ENCODE data around the gene CNN2. TPM values are rescaled to one million over a fixed set of nuclear protein-coding genes. Genes with fewer than 3 reads are reported as not detected.

CNN2 gene
- total RNA-seq, 4 donors from 2014 or later = 79.0 to 125 (median 105) TPM

DNA sequence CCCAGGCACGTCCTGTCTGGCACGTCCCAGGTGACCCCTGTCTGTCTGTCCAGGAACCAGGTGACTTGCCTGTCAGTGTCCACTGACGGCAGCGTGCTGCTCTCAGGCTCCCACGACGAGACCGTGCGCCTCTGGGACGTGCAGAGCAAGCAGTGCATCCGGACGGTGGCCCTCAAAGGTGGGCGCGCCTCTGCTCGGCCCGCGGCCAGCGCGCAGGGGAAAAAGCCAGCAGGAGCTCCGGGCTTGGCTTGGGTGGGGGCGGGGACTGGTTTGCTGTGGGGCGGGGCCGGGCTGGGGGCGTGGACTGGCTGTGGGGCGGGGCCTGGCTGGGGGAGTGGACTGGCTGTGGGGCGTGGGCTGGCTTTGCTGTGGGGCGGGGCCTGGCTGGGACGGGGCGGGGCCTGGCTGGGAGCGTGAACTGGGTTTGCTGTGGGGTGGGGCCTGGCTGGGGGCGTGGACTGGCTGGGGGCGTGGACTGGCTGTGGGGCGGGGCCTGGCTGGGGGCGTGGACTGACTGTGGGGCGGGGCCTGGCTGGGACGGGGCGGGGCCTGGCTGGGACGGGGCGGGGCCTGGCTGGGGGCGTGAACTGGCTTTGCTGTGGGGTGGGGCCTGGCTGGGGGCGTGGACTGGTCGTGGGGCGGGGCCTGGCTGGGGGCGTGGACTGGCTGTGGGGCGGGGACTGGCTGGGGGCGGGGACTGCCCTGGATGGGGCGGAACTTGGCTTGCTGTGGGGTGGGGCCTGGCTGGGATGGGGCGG, 35.1 kb upstream of the CNN2 start:
- no peak for DNase-seq
- intact Hi-C loops (cut with DNase I) = no loop called here
- TF ChIP-seq POLR2A (IDR thresholded peaks at IDR 0.05) = no peak
- TF ChIP-seq, protein P1, sequence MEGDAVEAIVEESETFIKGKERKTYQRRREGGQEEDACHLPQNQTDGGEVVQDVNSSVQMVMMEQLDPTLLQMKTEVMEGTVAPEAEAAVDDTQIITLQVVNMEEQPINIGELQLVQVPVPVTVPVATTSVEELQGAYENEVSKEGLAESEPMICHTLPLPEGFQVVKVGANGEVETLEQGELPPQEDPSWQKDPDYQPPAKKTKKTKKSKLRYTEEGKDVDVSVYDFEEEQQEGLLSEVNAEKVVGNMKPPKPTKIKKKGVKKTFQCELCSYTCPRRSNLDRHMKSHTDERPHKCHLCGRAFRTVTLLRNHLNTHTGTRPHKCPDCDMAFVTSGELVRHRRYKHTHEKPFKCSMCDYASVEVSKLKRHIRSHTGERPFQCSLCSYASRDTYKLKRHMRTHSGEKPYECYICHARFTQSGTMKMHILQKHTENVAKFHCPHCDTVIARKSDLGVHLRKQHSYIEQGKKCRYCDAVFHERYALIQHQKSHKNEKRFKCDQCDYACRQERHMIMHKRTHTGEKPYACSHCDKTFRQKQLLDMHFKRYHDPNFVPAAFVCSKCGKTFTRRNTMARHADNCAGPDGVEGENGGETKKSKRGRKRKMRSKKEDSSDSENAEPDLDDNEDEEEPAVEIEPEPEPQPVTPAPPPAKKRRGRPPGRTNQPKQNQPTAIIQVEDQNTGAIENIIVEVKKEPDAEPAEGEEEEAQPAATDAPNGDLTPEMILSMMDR (IDR thresholded peaks at IDR 0.05) = no peak
- H3K9me3 ChIP-seq = no peaks in the 10 kb centered on the region
- peaks cover 8 to 16% (median 9%) of the 10 kb centered on the region in 3 donors for H3K4me1 ChIP-seq
- peaks cover 0 to 27% (median 2%) of the 10 kb centered on the region in 4 donors for H3K27me3 ChIP-seq
- peaks cover 6 to 77% (median 14%) of the 10 kb centered on the region in 3 donors for H3K36me3 ChIP-seq
- peak overlapping the region in 1 of 4 donors; percentile 25 for H3K27ac ChIP-seq
- no peak overlapping the region for H3K4me3 ChIP-seq
- no CpG with 5 or more reads among the region's 47 CpGs for whole genome bisulfite sequencing, 2 donors

DNA sequence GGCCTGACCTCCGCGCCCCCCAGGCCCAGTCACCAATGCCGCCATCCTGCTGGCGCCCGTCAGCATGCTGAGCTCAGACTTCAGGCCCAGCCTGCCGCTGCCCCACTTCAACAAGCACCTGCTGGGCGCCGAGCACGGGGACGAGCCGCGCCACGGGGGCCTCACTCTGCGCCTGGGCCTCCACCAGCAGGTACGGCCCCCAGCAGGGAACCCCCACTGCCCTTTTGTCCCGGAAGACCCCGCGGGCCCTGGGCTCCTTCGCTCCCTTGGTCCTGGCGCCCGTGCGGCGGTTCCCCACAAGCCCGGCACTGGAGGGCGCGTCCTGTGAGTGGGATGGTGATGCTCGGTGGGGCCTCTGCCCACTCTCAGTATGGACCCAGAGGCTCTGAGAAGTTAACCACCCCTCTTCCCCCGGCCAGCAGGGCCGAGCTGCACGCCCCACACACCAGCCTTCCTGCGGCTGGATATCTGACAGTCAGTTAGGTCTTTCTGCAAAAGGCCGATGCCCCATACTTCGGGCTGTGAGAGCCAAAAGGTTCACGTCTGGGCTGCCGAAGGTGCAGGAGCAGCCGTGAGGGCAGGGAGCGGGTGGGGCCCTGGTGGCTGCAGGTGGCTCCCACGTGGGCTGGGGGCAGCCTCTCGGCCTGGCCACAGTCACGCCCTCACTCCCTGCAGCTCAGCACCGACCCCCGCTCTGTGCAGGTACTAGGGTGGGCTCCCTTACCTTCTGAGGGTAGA, 34.3 kb upstream of the CNN2 start:
- H3K36me3 ChIP-seq = peaks cover 6 to 70% (median 7%) of the 10 kb centered on the region in 3 donors
- H3K4me1 ChIP-seq = peaks cover 11 to 21% (median 12%) of the 10 kb centered on the region in 3 donors
- DNase-seq = no peak
- H3K27me3 ChIP-seq = peaks cover 0 to 35% (median 5%) of the 10 kb centered on the region in 4 donors
- TF ChIP-seq, protein P1 (IDR thresholded peaks at IDR 0.05) = no peak
- no peak for TF ChIP-seq POLR2A (IDR thresholded peaks at IDR 0.05)
- no peaks in the 10 kb centered on the region for H3K9me3 ChIP-seq
- WGBS, 2 donors = 80 to 91% methylated on average over 2 to 23 of the region's 42 CpGs
- H3K4me3 ChIP-seq = no peak overlapping the region
- no peak overlapping the region for H3K27ac ChIP-seq
- intact Hi-C loops (cut with DNase I) = no loop called here

DNA sequence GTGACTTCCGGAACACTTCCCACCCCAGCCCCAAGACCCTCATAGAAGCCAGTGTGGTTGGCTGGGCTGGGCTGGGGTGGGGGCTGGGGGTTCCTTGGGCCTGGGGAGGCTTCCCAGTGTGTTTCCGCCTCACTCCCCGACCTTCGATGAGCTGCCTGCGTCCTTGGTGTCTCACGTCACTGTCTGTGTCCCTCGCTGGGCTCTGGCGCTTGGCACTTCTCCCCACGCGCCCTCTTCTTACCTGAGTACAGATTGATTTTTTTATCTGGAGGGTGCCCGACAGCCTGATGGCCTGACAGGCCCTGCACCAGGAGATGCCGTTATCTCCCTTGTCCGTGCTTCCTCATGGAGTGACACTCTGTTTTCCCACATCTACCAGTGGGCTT, 33.7 kb upstream of the CNN2 start:
- WGBS, 2 donors = 95 to 96% methylated on average over 11 of the region's 13 CpGs
- Histone ChIP-seq H3K4me3 (no peak overlapping the region), H3K9me3 (no peaks in the 10 kb centered on the region), H3K27ac (no peak overlapping the region), H3K4me1 (peaks cover 11 to 21% (median 12%) of the 10 kb centered on the region in 3 donors), H3K27me3 (peaks cover 0 to 40% (median 6%) of the 10 kb centered on the region in 4 donors), H3K36me3 (peaks cover 6 to 64% (median 7%) of the 10 kb centered on the region in 3 donors)
- DNase-seq = no peak
- TF ChIP-seq, protein P1 (IDR thresholded peaks at IDR 0.05) = no peak
- TF ChIP-seq POLR2A (IDR thresholded peaks at IDR 0.05) = no peak
- intact Hi-C loops (cut with DNase I) = no loop called here

DNA sequence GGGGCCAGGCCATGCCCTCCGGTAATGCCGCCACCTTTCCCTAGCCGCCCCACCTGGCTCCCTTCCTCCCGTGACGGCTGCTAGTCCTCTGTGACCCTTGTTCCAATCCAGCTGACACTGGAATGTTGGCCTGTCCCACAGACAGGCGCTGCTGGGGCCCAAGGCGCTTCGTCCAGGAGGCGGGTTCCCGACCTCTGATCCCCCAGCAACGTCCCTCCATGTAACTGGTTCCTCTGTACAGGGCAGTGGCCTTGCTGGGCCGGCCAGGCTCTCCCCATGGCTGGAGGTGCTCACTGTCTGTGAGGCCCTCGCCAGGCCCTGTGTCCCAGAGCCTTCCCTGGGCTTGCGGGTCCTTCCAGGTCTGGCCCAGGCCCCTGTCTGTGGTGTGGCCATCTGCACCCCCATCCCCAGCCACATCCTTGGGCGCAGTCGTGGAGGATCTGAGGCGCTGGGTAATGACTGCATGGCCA, 33.0 kb upstream of the CNN2 start:
- Histone ChIP-seq H3K27me3 (peaks cover 0 to 48% (median 6%) of the 10 kb centered on the region in 4 donors), H3K4me3 (no peak overlapping the region), H3K4me1 (peaks cover 11 to 21% (median 12%) of the 10 kb centered on the region in 3 donors), H3K9me3 (no peaks in the 10 kb centered on the region), H3K27ac (no peak overlapping the region), H3K36me3 (peaks cover 6 to 60% (median 7%) of the 10 kb centered on the region in 3 donors)
- DNase-seq = no peak
- WGBS, 2 donors = 90 to 94% methylated on average over 5 to 8 of the region's 17 CpGs
- TF ChIP-seq POLR2A (IDR thresholded peaks at IDR 0.05) = no peak
- TF ChIP-seq, protein P1 (IDR thresholded peaks at IDR 0.05) = no peak
- intact Hi-C loops (cut with DNase I) = no loop called here

Data from esophagus squamous epithelium (tissue), 5 donors.